DND-41 (cell line): ENCODE measurements around the gene PDIA4.

ENCODE experiments used
- CTCF ChIP-seq: IDR thresholded peaks from 2 replicates; pipeline ENCODE4 v1.5.1; 2012; ENCODE audit warnings: borderline replicate concordance, low read length, moderate library complexity, mild to moderate bottlenecking; ENCODE audit not compliant: poor library complexity, severe bottlenecking; ENCODE audit errors: extremely low read depth
- EZH2 ChIP-seq: IDR thresholded peaks from 3 replicates; pipeline ENCODE4 v1.6.1; 2012; ENCODE audit warnings: borderline replicate concordance, low read depth, mild to moderate bottlenecking, moderate library complexity, low read length, inconsistent platforms; ENCODE audit not compliant: severe bottlenecking

- TF ChIP-seq CTCF (no peak), EZH2 (no peak)
Measured at GRCh38 chr7:148958061-148958460, 70.2 kb downstream of the PDIA4 start.
